GM10847 (cell line): ENCODE results near the gene BCL2L13.

ENCODE experiments used
- POLR2A ChIP-seq: IDR thresholded peaks from 2 replicates; pipeline ENCODE4 v1.6.1; 2011; ENCODE audit not compliant: insufficient read length; ENCODE audit errors: extremely low read depth

Gene BCL2L13

GRCh38 chr22:17706947-17707346 is 68.4 kb downstream of the BCL2L13 start:
- no peak for TF ChIP-seq POLR2A

GRCh38 chr22:17707526-17707925 is 69.0 kb downstream of the BCL2L13 start:
- no peak for TF ChIP-seq POLR2A

DNA sequence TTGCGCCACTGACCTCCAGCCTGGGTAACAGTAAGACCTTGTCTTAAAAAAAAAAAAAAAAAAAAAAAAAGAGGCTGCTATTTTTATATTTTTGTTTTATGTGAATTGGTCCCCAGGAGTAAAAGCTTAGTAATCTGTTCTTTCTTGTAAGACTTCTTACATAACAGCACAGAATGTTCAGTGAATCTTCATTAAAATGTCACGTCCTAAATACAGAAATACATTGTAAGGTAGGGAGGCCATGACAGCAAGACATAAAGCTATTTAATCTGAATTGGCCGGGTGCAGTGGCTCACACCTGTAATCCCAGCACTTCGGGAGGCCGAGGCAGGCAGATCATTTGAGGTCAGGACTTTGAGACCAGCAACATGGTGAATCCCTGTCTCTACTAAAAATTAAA is 71.5 kb downstream of the BCL2L13 start:
- no peak for TF ChIP-seq POLR2A

- TF ChIP-seq POLR2A = no peak
Observed at GRCh38 chr22:17712441-17712840, 73.9 kb downstream of the BCL2L13 start.

DNA sequence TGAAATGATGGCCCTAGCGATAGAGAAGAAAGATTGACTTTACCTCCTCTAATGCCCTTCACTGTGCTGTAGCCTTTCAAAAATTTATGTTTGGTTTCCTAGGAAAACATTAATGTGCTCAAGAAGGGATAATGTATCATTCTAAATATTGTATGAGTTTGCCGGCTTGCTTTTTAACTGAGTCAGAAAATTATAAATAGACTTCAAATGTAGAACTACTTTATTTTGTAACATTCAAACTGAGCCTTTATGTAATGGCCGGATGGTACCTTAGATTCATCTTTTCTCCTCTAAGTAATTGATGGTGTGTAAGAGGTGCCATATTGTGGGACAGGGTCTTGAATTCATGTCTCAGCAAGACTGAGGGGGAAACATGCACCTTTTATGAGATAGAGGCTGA is 78.0 kb downstream of the BCL2L13 start:
- TF ChIP-seq POLR2A = no peak

DNA sequence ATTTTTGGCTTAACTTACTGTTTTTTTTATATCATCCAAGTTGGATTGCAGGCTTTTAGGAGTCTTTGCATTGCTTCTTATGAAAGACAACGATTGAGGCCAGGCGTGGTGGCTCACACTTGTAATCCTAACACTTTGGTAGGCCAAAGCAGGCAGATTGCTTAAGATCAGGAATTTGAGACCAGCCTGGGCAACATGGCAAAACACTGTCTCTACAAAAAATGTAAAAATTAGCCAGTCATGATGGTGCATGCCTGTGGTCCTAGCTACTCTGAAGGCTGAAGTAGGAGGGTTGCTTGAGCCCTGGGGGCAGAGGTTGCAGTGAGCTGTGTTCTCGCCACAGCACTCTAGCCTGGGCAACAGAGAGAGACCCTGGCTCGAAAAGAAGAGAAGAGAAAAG is 79.2 kb downstream of the BCL2L13 start:
- no peak for TF ChIP-seq POLR2A

DNA sequence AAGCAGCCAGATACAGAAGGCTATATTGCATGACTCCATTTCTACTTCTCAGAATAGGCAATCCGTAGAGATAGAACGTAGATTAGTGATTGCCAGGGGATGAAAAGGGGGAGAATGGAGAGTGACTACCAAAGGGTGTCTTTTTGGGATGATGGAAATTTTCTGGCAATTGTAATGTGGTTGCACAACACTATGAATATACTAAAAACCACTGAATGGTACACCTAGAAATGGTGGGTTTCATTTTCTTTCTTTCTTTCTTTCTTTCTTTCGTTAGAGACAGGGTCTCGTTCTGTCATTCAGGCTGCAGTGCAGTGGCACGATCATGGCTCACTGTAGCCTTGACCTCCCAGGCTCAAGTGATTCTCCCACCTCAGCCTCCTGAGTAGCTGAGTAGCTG is 81.4 kb downstream of the BCL2L13 start:
- no peak for TF ChIP-seq POLR2A

DNA sequence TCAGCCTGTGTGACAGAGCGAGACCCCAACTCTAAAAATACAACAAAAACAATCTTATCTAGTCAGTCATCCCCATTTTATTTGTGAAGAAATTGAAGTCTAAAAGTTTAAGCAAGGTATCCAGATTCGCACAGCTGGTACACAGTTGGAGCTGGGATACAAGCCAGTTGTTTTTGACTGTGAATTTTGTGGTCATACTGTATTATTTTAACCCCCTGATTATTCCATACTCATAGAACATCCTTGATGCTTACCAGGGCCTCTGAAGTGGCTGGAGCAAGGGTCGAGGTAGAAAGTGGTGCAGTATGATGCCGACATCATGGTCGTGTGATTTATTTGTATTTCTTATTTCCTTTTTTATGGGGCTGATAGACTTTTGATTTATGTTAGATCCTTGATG is 85.7 kb downstream of the BCL2L13 start:
- no peak for TF ChIP-seq POLR2A

DNA sequence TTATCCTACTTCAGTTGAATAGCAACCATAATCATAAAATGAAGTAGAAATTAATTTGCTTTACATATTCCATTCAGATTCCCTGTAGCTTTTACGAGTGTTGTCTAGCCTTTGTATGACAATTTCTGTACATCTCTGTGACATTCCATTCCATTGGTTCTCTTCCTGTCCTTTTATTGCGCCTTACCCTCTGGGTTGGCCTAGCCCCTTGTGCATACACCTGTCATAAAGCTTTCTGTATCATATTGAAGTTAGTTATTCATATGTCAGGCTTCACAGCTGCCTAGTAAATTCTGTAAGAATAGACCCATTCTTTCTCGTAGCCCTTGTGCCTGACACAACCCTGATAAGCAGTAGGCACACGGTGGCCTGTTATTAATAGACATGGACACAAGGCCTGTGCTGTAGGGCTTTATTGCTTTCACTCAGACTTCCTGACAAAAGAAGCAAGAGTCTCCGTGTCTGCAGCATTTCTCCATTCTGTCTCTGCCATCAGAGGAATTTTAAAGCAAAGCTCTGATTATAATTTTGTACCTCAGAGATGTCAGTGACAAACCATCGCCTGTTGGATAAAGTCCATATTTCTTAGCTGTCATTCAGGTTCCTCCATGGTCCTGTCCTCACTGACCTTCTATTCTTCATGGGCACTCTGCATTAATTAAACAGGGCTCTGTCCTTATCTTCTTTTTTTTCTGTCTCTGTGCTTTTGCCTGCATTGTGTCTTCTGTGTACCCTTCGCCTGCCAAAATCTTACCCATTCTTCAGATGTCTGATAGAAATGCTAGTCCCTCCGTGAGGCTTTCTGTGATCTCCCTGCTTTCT is 86.3 kb downstream of the BCL2L13 start:
- TF ChIP-seq POLR2A = no peak

- no peak for TF ChIP-seq POLR2A
Observed at GRCh38 chr22:17725500-17725796, 86.9 kb downstream of the BCL2L13 start.

DNA sequence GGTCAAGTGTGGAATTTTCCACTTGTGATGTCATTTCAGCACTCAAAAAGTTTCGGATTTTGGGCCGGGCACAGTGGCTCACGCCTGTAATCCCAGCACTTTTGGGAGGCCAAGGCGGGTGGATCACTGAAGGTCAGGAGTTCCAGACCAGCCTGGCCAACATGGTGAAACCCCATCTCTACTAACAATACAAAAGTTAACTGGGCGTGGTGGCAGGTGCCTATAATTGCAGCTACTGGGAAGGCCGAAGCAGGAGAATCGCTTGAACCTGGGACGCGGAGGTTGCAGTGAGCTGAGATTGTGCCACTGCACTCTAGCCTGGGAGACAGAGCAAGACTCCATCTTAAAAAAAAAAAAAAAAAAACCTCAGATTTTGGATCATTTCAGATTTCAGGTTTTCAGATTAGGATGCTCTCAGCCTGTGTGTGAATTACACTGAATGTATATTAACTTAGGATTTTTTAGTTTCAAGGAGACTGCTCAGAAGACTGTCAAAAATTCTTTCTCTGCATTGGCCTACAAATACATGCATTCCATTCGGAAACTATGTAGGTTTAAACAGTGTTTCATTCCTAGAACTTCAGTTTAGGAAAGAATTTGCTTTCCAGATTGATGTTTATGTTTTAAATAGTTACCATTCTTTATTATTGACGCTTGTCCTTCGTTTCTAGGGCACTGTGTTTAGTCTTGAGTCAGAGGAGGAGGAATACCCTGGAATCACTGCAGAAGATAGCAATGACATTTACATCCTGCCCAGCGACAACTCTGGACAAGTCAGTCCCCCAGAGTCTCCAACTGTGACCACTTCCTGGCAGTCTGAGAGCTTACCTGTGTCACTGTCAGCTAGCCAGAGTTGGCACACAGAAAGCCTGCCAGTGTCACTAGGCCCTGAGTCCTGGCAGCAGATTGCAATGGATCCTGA is 87.7 kb downstream of the BCL2L13 start:
- TF ChIP-seq POLR2A = no peak

GRCh38 chr22:17726928-17727897 is 88.7 kb downstream of the BCL2L13 start:
- no peak for TF ChIP-seq POLR2A

DNA sequence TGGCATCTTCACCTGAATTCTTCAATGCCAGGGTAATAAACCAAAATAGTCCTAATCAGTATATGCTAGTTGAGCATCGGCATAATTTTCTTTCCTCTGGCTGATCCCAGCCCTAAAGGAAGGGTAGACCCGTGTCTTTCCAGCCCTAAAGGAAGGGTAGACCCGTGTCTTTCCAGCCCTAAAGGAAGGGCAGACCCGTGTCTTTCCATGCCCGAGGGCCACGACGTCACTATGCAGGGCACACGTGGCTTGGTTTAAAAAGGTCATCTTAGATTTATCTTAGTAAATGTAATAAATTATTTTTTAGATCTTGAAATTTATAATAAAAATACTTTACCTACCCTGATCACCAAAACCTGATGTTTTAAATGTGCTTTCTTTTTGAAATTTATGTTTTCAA is 90.2 kb downstream of the BCL2L13 start:
- no peak for TF ChIP-seq POLR2A

- TF ChIP-seq POLR2A = no peak
Observed at GRCh38 chr22:17729561-17729960, 91.0 kb downstream of the BCL2L13 start.

DNA sequence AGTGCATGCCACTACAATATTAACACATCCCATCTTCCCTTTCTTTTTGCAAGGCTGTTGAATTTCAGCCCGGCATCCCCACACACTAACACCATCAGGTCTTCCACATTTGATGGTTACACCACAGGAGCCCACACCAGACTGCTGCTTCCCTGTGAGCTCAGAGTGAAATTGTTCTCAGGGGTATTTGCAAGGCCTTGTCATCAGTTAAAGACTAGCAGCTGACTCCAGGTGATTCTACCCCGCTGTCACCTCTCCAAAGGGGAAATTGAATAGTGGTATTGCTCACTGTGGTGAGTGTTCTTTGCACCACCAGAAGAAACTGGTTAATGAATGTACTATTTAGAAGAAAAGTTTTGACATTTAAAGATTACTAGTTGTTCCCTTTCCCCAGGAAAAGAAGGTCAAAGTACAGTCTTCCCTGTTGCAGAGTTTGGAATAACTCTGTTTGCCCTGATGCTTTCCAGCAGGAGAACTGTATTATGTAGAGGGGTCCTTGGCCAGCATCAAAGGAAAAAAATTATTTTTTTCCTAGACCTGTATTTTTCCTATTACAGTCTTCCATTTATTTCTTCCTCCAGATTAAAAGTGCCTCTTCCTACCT is 93.8 kb downstream of the BCL2L13 start:
- TF ChIP-seq POLR2A = no peak
